ENCODE data around the gene GSTP1. TPM values are rescaled to one million over a fixed set of nuclear protein-coding genes. Genes with fewer than 3 reads are reported as not detected.
"Not testable (repeated sequence)": the region's sequence is repeated elsewhere in the genome, so short reads cannot be mapped to it uniquely, and the experiment has no call there.

The GSTP1 gene
- polyA plus RNA-seq, 1 donor (not counting 4 experiments of a cell fraction or from before 2014, with no cell fraction given) = 1,575 TPM

- no peak overlapping the region for H3K4me2 ChIP-seq (ENCODE audit: control insufficient read depth, extremely low read depth, insufficient read depth, low read depth, low read length)
- H4K20me1 ChIP-seq (ENCODE audit: control insufficient read depth, extremely low read depth, insufficient read depth, low read length) = peaks cover 23% of the 10 kb centered on the region
- no peak overlapping the region for H2AFZ ChIP-seq (ENCODE audit: control insufficient read depth, low read length)
- FAIRE-seq = no peak
- DNase-seq (ENCODE audit: low read depth, low spot score) = no peak
- no peak for TF ChIP-seq CTCF (optimal IDR thresholded peaks at IDR 0.05 in 1 of 3, IDR thresholded peaks at IDR 0.05 in 1 of 3, conservative IDR thresholded peaks at IDR 0.05 in 1 of 3; ENCODE audit: extremely low read depth in 1 of 3, insufficient read depth in 2 of 3, low read length in 3 of 3)
- TF ChIP-seq EZH2 (IDR thresholded peaks at IDR 0.05; ENCODE audit: low read length) = no peak
- no peak overlapping the region for H3K4me3 ChIP-seq (ENCODE audit: control insufficient read depth in 2 of 3, extremely low read depth in 1 of 3, insufficient read depth in 2 of 3, low read depth in 1 of 3, low read length in 3 of 3)
- peaks cover 28% of the 10 kb centered on the region for H3K4me1 ChIP-seq (ENCODE audit: control insufficient read depth, extremely low read depth, insufficient read depth, low read length)
- H3K9me1 ChIP-seq (ENCODE audit: control insufficient read depth, extremely low read depth, insufficient read depth, low read length) = peaks cover 3% of the 10 kb centered on the region
- no peaks in the 10 kb centered on the region for H3K27me3 ChIP-seq (ENCODE audit: control insufficient read depth, extremely low read depth, insufficient read depth, low read length)
- H3K79me2 ChIP-seq (ENCODE audit: control insufficient read depth, insufficient read depth, low read length) = peaks cover 24% of the 10 kb centered on the region
- H3K9me3 ChIP-seq (ENCODE audit: control insufficient read depth, low read depth, low read length) = no peaks in the 10 kb centered on the region
- H3K27ac ChIP-seq (ENCODE audit: control insufficient read depth, insufficient read depth, low read length) = no peak overlapping the region
- H3K9ac ChIP-seq (ENCODE audit: control insufficient read depth, extremely low read depth, insufficient read depth, low read length) = no peak overlapping the region
- H3K36me3 ChIP-seq (ENCODE audit: control insufficient read depth in 2 of 2, extremely low read depth in 1 of 2, insufficient read depth in 2 of 2, low read length in 2 of 2) = peaks cover 20 to 30% of the 10 kb centered on the region in 2 experiments
- dilution Hi-C loops (cut with MboI; ENCODE audit: extremely low pct_ligation_motif_present, low sequenced_read_pairs) = no loop called here
Observed at GRCh38 chr11:67586568-67587250, 3.1 kb downstream of the GSTP1 start.

GRCh38 chr11:67588136-67588503 is 4.5 kb downstream of the GSTP1 start:
- TF ChIP-seq EZH2 (IDR thresholded peaks at IDR 0.05; ENCODE audit: low read length) (no peak), CTCF (optimal IDR thresholded peaks at IDR 0.05 in 1 of 3, IDR thresholded peaks at IDR 0.05 in 1 of 3, conservative IDR thresholded peaks at IDR 0.05 in 1 of 3; ENCODE audit: extremely low read depth in 1 of 3, insufficient read depth in 2 of 3, low read length in 3 of 3) (no peak)
- H3K9me3 ChIP-seq (ENCODE audit: control insufficient read depth, low read depth, low read length) = no peaks in the 10 kb centered on the region
- H3K4me1 ChIP-seq (ENCODE audit: control insufficient read depth, extremely low read depth, insufficient read depth, low read length) = peaks cover 21% of the 10 kb centered on the region
- H3K4me2 ChIP-seq (ENCODE audit: control insufficient read depth, extremely low read depth, insufficient read depth, low read depth, low read length) = no peak overlapping the region
- FAIRE-seq (no peak), DNase-seq (ENCODE audit: low read depth, low spot score) (no peak)
- H3K27ac ChIP-seq (ENCODE audit: control insufficient read depth, insufficient read depth, low read length) = no peak overlapping the region
- H3K9me1 ChIP-seq (ENCODE audit: control insufficient read depth, extremely low read depth, insufficient read depth, low read length) = peaks cover 3% of the 10 kb centered on the region
- no peak overlapping the region for H2AFZ ChIP-seq (ENCODE audit: control insufficient read depth, low read length)
- peaks cover 20 to 30% of the 10 kb centered on the region in 2 experiments for H3K36me3 ChIP-seq (ENCODE audit: control insufficient read depth in 2 of 2, extremely low read depth in 1 of 2, insufficient read depth in 2 of 2, low read length in 2 of 2)
- H3K4me3 ChIP-seq (ENCODE audit: control insufficient read depth in 2 of 3, extremely low read depth in 1 of 3, insufficient read depth in 2 of 3, low read depth in 1 of 3, low read length in 3 of 3) = no peak overlapping the region
- H3K9ac ChIP-seq (ENCODE audit: control insufficient read depth, extremely low read depth, insufficient read depth, low read length) = no peak overlapping the region
- no peaks in the 10 kb centered on the region for H3K27me3 ChIP-seq (ENCODE audit: control insufficient read depth, extremely low read depth, insufficient read depth, low read length)
- dilution Hi-C loops (cut with MboI; ENCODE audit: extremely low pct_ligation_motif_present, low sequenced_read_pairs) = no loop called here
- peaks cover 23% of the 10 kb centered on the region for H4K20me1 ChIP-seq (ENCODE audit: control insufficient read depth, extremely low read depth, insufficient read depth, low read length)
- peaks cover 24% of the 10 kb centered on the region for H3K79me2 ChIP-seq (ENCODE audit: control insufficient read depth, insufficient read depth, low read length)

- DNase-seq (ENCODE audit: low read depth, low spot score); H3K27me3 ChIP-seq (ENCODE audit: control insufficient read depth, extremely low read depth, insufficient read depth, low read length); H2AFZ ChIP-seq (ENCODE audit: control insufficient read depth, low read length); H3K9me3 ChIP-seq (ENCODE audit: control insufficient read depth, low read depth, low read length); H3K4me3 ChIP-seq (ENCODE audit: control insufficient read depth in 2 of 3, extremely low read depth in 1 of 3, insufficient read depth in 2 of 3, low read depth in 1 of 3, low read length in 3 of 3); dilution Hi-C loops (cut with MboI; ENCODE audit: extremely low pct_ligation_motif_present, low sequenced_read_pairs); H3K4me2 ChIP-seq (ENCODE audit: control insufficient read depth, extremely low read depth, insufficient read depth, low read depth, low read length); H3K27ac ChIP-seq (ENCODE audit: control insufficient read depth, insufficient read depth, low read length); FAIRE-seq; H3K9me1 ChIP-seq (ENCODE audit: control insufficient read depth, extremely low read depth, insufficient read depth, low read length); H3K9ac ChIP-seq (ENCODE audit: control insufficient read depth, extremely low read depth, insufficient read depth, low read length): not testable (repeated sequence)
- peaks cover 23% of the 10 kb centered on the region for H3K79me2 ChIP-seq (ENCODE audit: control insufficient read depth, insufficient read depth, low read length)
- H3K36me3 ChIP-seq (ENCODE audit: control insufficient read depth in 2 of 2, extremely low read depth in 1 of 2, insufficient read depth in 2 of 2, low read length in 2 of 2) = peaks cover 20 to 30% of the 10 kb centered on the region in 2 experiments
- H4K20me1 ChIP-seq (ENCODE audit: control insufficient read depth, extremely low read depth, insufficient read depth, low read length) = peaks cover 23% of the 10 kb centered on the region
- H3K4me1 ChIP-seq (ENCODE audit: control insufficient read depth, extremely low read depth, insufficient read depth, low read length) = peaks cover 29% of the 10 kb centered on the region
Observed at GRCh38 chr11:67588899-67589415, 5.3 kb downstream of the GSTP1 start.

Measured in keratinocyte (primary cell).